ENCODE data around the gene KRTAP10-11. TPM values are rescaled to one million over a fixed set of nuclear protein-coding genes. Genes with fewer than 3 reads are reported as not detected.

The KRTAP10-11 gene
- total and polyA plus RNA-seq, 4 donors: not detected

GRCh38 chr21:44614961-44615391 is 31.2 kb upstream of the KRTAP10-11 start:
- H3K4me3 ChIP-seq (ENCODE audit: low read depth, low read length): no peak overlapping the region
- no peaks in the 10 kb centered on the region for H3K4me1 ChIP-seq (ENCODE audit: control insufficient read depth, insufficient read depth, low read length)
- peaks cover 2% of the 10 kb centered on the region for H3K9me3 ChIP-seq (ENCODE audit: control insufficient read depth, insufficient read depth, low read length)
- H3K27ac ChIP-seq (ENCODE audit: low read depth, low read length): no peak overlapping the region
- no peaks in the 10 kb centered on the region for H3K36me3 ChIP-seq (ENCODE audit: control insufficient read depth, insufficient read depth, low read length)
- WGBS (ENCODE audit: insufficient coverage): 88% methylated on average over 18 of the region's 28 CpGs
- no peaks in the 10 kb centered on the region for H3K27me3 ChIP-seq (ENCODE audit: control insufficient read depth, insufficient read depth, low read length)
- no peak for DNase-seq (ENCODE audit: low read depth in 4 of 6, low spot score in 6 of 6)

GRCh38 chr21:44615466-44615865 is 30.7 kb upstream of the KRTAP10-11 start:
- Histone ChIP-seq H3K27me3 (ENCODE audit: control insufficient read depth, insufficient read depth, low read length) (no peaks in the 10 kb centered on the region), H3K36me3 (ENCODE audit: control insufficient read depth, insufficient read depth, low read length) (no peaks in the 10 kb centered on the region), H3K4me1 (ENCODE audit: control insufficient read depth, insufficient read depth, low read length) (no peaks in the 10 kb centered on the region), H3K9me3 (ENCODE audit: control insufficient read depth, insufficient read depth, low read length) (peaks cover 2% of the 10 kb centered on the region), H3K4me3 (ENCODE audit: low read depth, low read length) (no peak overlapping the region), H3K27ac (ENCODE audit: low read depth, low read length) (no peak overlapping the region)
- 88% methylated on average over 2 of the region's 8 CpGs for WGBS (ENCODE audit: insufficient coverage)
- no peak for DNase-seq (ENCODE audit: low read depth in 4 of 6, low spot score in 6 of 6)

GRCh38 chr21:44615911-44616590 is 30.2 kb upstream of the KRTAP10-11 start:
- Histone ChIP-seq H3K27ac (ENCODE audit: low read depth, low read length) (no peak overlapping the region), H3K9me3 (ENCODE audit: control insufficient read depth, insufficient read depth, low read length) (peaks cover 2% of the 10 kb centered on the region), H3K4me3 (ENCODE audit: low read depth, low read length) (no peak overlapping the region), H3K27me3 (ENCODE audit: control insufficient read depth, insufficient read depth, low read length) (no peaks in the 10 kb centered on the region), H3K4me1 (ENCODE audit: control insufficient read depth, insufficient read depth, low read length) (no peaks in the 10 kb centered on the region), H3K36me3 (ENCODE audit: control insufficient read depth, insufficient read depth, low read length) (no peaks in the 10 kb centered on the region)
- no peak for DNase-seq (ENCODE audit: low read depth in 4 of 6, low spot score in 6 of 6)
- 73% methylated on average over 16 of the region's 17 CpGs for WGBS (ENCODE audit: insufficient coverage)

GRCh38 chr21:44616591-44616926 is 29.7 kb upstream of the KRTAP10-11 start:
- no peaks in the 10 kb centered on the region for H3K9me3 ChIP-seq (ENCODE audit: control insufficient read depth, insufficient read depth, low read length)
- no peaks in the 10 kb centered on the region for H3K27me3 ChIP-seq (ENCODE audit: control insufficient read depth, insufficient read depth, low read length)
- H3K36me3 ChIP-seq (ENCODE audit: control insufficient read depth, insufficient read depth, low read length): no peaks in the 10 kb centered on the region
- H3K4me3 ChIP-seq (ENCODE audit: low read depth, low read length): no peak overlapping the region
- DNase-seq (ENCODE audit: low read depth in 4 of 6, low spot score in 6 of 6): no peak
- 89% methylated on average over 16 of the region's 16 CpGs for WGBS (ENCODE audit: insufficient coverage)
- H3K27ac ChIP-seq (ENCODE audit: low read depth, low read length): no peak overlapping the region
- H3K4me1 ChIP-seq (ENCODE audit: control insufficient read depth, insufficient read depth, low read length): no peaks in the 10 kb centered on the region

- whole genome bisulfite sequencing (ENCODE audit: insufficient coverage): 53% methylated on average over 7 of the region's 8 CpGs
- no peak for DNase-seq (ENCODE audit: low read depth in 4 of 6, low spot score in 6 of 6)
- Histone ChIP-seq H3K4me3 (ENCODE audit: low read depth, low read length) (no peak overlapping the region), H3K27ac (ENCODE audit: low read depth, low read length) (no peak overlapping the region), H3K4me1 (ENCODE audit: control insufficient read depth, insufficient read depth, low read length) (no peaks in the 10 kb centered on the region), H3K36me3 (ENCODE audit: control insufficient read depth, insufficient read depth, low read length) (no peaks in the 10 kb centered on the region), H3K9me3 (ENCODE audit: control insufficient read depth, insufficient read depth, low read length) (no peaks in the 10 kb centered on the region), H3K27me3 (ENCODE audit: control insufficient read depth, insufficient read depth, low read length) (no peaks in the 10 kb centered on the region)
These were observed 29.1 kb upstream of the KRTAP10-11 start for GRCh38 chr21:44617071-44617501.

- no CpG with 5 or more reads among the region's 4 CpGs for WGBS (ENCODE audit: insufficient coverage)
- Histone ChIP-seq H3K4me3 (ENCODE audit: low read depth, low read length) (no peak overlapping the region), H3K36me3 (ENCODE audit: control insufficient read depth, insufficient read depth, low read length) (no peaks in the 10 kb centered on the region), H3K9me3 (ENCODE audit: control insufficient read depth, insufficient read depth, low read length) (peaks cover 4% of the 10 kb centered on the region), H3K27me3 (ENCODE audit: control insufficient read depth, insufficient read depth, low read length) (no peaks in the 10 kb centered on the region), H3K4me1 (ENCODE audit: control insufficient read depth, insufficient read depth, low read length) (no peaks in the 10 kb centered on the region), H3K27ac (ENCODE audit: low read depth, low read length) (no peak overlapping the region)
- DNase-seq (ENCODE audit: low read depth in 4 of 6, low spot score in 6 of 6): no peak
These were observed 27.7 kb upstream of the KRTAP10-11 start for GRCh38 chr21:44618504-44618903.

GRCh38 chr21:44618909-44619308 is 27.3 kb upstream of the KRTAP10-11 start:
- Histone ChIP-seq H3K36me3 (ENCODE audit: control insufficient read depth, insufficient read depth, low read length) (no peaks in the 10 kb centered on the region), H3K4me1 (ENCODE audit: control insufficient read depth, insufficient read depth, low read length) (no peaks in the 10 kb centered on the region), H3K27me3 (ENCODE audit: control insufficient read depth, insufficient read depth, low read length) (no peaks in the 10 kb centered on the region), H3K27ac (ENCODE audit: low read depth, low read length) (no peak overlapping the region), H3K9me3 (ENCODE audit: control insufficient read depth, insufficient read depth, low read length) (peaks cover 5% of the 10 kb centered on the region), H3K4me3 (ENCODE audit: low read depth, low read length) (no peak overlapping the region)
- WGBS (ENCODE audit: insufficient coverage): 86% methylated on average over 1 of the region's 3 CpGs
- no peak for DNase-seq (ENCODE audit: low read depth in 4 of 6, low spot score in 6 of 6)

GRCh38 chr21:44619886-44620285 is 26.3 kb upstream of the KRTAP10-11 start:
- H3K4me1 ChIP-seq (ENCODE audit: control insufficient read depth, insufficient read depth, low read length): no peaks in the 10 kb centered on the region
- no peaks in the 10 kb centered on the region for H3K36me3 ChIP-seq (ENCODE audit: control insufficient read depth, insufficient read depth, low read length)
- H3K27ac ChIP-seq (ENCODE audit: low read depth, low read length): no peak overlapping the region
- H3K9me3 ChIP-seq (ENCODE audit: control insufficient read depth, insufficient read depth, low read length): peaks cover 5% of the 10 kb centered on the region
- 82% methylated on average over 5 of the region's 6 CpGs for WGBS (ENCODE audit: insufficient coverage)
- H3K27me3 ChIP-seq (ENCODE audit: control insufficient read depth, insufficient read depth, low read length): no peaks in the 10 kb centered on the region
- no peak for DNase-seq (ENCODE audit: low read depth in 4 of 6, low spot score in 6 of 6)
- no peak overlapping the region for H3K4me3 ChIP-seq (ENCODE audit: low read depth, low read length)

GRCh38 chr21:44623575-44623974 is 22.6 kb upstream of the KRTAP10-11 start:
- no peak overlapping the region for H3K27ac ChIP-seq (ENCODE audit: low read depth, low read length)
- H3K36me3 ChIP-seq (ENCODE audit: control insufficient read depth, insufficient read depth, low read length): no peaks in the 10 kb centered on the region
- H3K4me1 ChIP-seq (ENCODE audit: control insufficient read depth, insufficient read depth, low read length): peaks cover 3% of the 10 kb centered on the region
- no peak overlapping the region for H3K4me3 ChIP-seq (ENCODE audit: low read depth, low read length)
- peaks cover 5% of the 10 kb centered on the region for H3K9me3 ChIP-seq (ENCODE audit: control insufficient read depth, insufficient read depth, low read length)
- DNase-seq (ENCODE audit: low read depth in 4 of 6, low spot score in 6 of 6): no peak
- H3K27me3 ChIP-seq (ENCODE audit: control insufficient read depth, insufficient read depth, low read length): no peaks in the 10 kb centered on the region

GRCh38 chr21:44625756-44626155 is 20.5 kb upstream of the KRTAP10-11 start:
- H3K9me3 ChIP-seq (ENCODE audit: control insufficient read depth, insufficient read depth, low read length): peaks cover 7% of the 10 kb centered on the region
- peaks cover 3% of the 10 kb centered on the region for H3K4me1 ChIP-seq (ENCODE audit: control insufficient read depth, insufficient read depth, low read length)
- 92% methylated on average over 2 of the region's 7 CpGs for WGBS (ENCODE audit: insufficient coverage)
- no peak for DNase-seq (ENCODE audit: low read depth in 4 of 6, low spot score in 6 of 6)
- no peaks in the 10 kb centered on the region for H3K36me3 ChIP-seq (ENCODE audit: control insufficient read depth, insufficient read depth, low read length)
- H3K27ac ChIP-seq (ENCODE audit: low read depth, low read length): no peak overlapping the region
- no peak overlapping the region for H3K4me3 ChIP-seq (ENCODE audit: low read depth, low read length)
- H3K27me3 ChIP-seq (ENCODE audit: control insufficient read depth, insufficient read depth, low read length): no peaks in the 10 kb centered on the region

Data from spinal cord (tissue), 10 donors.